Measurements from ENCODE around the gene STC2.
"Not testable (repeated sequence)": the region's sequence is repeated elsewhere in the genome, so short reads cannot be mapped to it uniquely, and the experiment has no call there.

STC2 gene

DNA sequence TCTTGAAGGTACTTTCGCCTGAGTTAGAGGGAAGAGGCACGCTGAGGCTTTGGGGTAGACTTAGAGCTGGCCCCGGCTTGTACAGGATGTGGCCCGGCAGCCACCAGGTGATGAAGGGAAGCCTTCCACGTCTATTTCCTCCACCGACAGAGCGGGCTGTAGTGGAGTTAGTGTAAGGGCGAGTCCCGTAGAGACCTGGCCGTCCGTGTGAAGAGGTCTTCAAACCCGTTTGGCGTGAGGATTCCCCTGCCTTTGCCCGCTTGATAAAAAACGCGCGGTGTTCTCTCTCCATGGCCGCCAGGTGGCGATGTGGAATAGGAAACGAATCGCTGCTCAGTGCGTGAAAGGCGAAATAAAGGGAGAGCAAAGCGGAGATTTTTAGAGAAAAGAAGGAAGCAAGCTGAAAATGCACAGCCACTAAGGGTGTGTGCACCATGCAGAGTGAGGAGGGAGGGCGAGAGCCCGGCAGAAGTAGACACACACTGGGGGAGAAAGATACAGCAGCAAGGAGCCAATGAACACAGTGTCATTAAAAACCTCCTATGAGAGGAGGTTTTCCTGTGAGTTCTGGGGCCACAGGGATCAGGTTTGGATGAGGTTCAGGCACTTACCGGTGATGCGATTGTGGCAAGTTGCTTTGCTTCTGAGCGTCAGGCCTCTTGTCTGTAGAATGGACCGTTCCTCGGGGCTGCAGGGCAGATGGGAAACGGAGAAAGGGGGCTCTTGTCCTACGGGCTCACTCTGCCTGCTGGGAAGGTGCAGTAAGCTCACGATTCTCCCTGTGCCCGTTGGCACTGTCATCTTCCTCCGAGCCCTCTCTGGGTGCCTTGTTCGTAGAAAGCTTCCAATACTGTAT is 34.2 kb downstream of the STC2 start:
- peak in 4 of 5 experiments; percentile 37 to 62 (median 48) for DNase-seq

DNA sequence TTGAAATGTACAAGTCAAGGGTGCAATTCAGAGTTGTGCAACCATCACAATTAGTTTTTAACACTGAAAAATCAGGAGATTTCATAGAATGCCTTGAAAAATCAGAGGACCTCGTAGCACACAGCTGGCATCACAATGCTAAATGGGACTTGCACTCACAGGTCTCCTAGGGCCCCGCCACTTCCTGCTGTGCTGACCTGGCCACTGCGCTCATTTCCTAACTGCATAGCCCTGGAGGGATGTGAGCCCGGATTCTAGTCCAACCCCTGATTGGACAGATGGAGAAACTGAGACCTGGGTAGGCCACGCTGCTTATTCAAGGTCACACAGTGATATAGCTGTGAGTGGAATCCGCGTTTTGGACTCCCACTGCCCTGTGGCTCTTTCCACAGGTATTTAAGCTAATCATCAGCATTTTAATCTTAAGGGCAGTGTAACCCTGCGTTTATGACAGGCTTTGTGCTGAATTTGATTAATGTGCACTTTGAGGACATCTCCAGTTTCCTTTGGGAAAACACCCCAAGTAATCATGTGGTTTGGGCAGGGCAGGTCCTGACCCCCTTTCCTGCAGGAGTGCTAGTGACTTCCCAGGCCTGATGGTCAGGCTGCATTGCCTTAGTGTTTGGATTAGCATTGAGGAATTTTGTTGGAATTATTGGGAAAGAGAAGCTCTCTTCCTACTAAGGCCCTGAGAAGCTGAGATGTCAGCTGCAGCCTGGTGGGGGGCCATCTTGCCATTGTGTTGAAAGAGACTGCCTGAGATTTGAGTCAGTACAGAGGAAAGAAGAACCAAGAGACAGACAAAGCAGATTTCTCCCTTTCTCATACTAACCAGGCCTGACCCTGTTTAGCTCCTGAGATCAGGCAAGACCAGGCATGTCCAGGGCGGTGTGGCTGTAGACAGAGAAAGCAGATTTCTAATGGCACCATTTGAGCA is 36.2 kb downstream of the STC2 start:
- no peak for DNase-seq

DNA sequence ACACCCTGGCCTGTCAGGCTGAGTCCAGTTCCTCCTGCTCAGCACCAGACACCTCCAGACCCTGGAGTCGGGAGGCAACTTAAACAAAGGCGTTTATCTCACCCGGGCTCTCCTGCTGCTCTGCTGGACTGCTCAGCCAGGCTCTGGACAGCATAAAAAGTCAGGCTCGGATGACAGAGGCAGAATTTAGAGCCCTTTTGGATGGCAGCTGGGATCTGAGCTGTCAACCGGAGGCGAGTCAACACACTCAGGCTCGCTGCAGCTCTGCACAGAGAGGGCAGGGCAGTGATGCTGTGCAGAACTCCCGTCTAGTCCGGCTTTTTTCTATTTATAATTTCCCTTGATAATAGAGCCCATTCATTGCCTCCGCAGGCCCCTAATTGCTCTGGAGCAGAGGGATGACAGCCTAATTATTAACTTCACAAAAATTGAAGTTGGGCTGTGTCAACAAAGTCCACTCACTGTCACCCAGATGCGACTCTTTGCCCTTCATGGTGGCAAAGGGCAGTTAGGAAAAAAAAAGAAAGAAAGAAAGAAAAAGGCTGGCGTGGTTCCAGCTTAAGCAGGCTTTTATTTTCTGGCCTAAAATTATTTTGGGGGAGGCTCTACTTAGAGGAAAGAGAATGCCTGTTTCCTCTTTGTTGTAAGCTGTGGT is 37.6 kb downstream of the STC2 start:
- no peak for DNase-seq

DNA sequence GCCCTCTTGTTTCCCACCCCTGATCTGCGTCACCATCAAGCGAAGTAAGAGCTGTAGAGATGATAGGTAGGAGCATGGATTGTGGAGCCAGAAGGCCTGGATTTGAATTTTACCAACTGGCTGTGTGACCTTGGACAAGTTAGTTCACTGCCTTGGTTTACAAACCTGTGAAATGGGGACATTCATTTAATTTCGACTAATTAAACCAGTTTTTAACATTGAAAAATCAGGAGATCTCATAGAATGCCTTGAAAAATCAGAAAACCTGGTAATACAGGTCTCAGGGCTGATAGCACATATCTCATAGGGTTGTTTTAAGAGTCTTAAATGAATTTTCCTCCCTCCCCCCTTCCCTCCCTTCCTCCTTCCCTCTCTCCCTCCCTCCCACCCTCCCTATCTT is 38.8 kb downstream of the STC2 start:
- no peak for DNase-seq

DNA sequence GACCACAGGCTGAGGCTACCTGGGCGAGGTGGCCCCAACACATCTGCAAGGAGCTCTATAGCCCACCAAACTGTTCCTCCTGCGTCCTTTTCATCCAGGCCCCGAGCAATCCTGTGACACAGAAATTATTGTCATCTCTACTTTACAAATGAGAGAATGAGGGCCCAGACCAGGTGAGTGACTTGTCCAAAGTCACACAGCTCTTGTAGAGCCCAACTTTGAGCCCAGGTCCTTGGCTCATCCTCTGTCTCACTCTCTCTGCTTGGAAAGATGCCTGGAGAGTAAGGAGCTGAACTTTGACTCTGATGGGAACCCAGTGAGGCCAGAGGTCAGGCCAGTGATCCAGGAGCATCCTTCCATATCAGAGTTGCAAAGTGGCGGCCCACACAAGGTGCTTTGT is 39.6 kb downstream of the STC2 start:
- DNase-seq = no peak

DNA sequence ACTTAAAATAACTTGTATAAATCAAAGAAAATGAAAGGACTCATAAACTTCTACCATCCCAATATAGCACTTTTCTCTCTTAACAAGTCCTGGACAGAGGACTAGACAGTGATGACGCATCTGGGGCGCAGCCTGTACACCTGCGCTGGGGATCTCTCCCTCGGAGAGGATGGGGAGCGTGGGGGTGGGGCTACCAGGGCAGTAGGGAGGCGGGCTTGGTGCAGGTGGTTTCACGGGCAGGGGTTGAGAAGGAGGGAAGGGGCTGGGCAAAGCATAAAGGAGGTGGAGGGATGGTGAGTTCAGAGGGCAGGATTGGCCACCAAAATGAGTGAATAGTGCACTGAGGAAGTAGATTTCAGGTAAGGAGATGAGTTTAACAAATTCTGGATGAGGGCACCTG is 41.1 kb downstream of the STC2 start:
- DNase-seq = no peak

DNA sequence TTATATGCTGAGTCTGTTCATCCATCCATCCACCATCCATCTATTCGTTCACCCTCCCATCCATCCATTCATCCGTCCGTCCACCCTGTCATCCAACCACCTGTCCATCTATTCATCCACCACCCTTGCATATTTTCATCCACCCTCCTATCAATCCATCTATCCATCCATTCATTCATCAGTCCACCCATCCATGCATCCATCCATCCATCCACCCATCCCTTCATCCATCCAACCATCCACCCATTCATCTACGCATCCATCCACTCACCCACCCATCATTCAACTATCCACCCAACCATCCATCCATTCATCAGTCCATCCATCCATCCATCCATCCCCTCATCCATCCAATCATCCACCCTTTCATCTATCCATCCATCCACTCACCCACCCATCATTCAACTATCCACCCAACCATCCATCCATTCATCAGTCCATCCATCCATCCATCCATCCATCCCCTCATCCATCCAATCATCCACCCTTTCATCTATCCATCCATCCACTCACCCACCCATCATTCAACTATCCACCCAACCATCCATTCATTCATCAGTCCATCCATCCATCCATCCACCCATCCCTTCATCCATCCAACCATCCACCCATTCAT is 43.8 kb downstream of the STC2 start:
- not testable (repeated sequence) for DNase-seq

DNA sequence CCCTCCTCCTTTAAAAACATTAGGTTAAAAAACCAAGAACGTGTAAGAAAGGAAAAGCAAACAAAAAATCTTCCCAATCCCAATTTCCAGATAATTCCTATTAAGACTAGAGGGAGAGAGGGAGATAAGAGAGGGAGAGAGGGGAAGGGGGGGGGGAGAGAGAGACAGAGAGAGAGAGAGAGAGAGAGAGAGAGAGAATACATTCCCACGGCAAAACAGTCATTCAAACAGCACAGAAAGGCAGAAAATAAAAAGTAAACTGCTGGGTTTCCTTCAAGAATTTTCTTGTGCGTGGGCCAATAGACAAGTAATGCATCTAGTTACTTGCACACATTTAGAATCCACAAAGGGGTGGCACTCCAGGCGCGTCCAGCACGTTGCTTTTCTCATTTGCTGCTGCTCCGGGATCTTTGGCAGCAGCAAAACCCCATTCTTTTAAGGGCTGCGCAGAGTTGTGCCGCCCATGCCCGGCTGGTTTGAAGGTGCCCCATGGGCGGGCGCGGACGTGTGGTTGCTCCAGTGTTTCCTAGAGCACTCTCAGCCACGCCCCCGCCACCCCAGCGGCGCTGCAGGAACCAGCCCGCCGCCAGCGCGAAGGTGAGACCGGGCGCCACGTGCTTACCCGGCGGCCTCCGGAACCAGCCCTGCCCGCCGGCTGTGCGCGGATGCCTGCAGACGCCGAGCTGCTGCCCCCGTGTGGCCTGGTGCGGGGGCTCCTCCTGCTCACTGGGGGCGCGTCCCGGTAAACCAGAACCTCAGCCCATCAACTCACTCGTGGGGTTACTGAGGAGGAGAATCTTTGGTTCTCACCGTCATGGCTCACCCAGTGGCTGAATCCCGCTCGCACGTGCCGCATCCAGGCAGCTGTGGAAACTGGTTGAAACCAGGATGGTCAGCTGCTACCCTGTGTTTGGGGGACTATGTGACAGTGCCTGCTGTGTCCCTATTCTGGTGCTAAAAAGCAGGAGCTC is 44.6 kb downstream of the STC2 start:
- DNase-seq = peak in 4 of 5 experiments; percentile 8 to 78 (median 44)

DNA sequence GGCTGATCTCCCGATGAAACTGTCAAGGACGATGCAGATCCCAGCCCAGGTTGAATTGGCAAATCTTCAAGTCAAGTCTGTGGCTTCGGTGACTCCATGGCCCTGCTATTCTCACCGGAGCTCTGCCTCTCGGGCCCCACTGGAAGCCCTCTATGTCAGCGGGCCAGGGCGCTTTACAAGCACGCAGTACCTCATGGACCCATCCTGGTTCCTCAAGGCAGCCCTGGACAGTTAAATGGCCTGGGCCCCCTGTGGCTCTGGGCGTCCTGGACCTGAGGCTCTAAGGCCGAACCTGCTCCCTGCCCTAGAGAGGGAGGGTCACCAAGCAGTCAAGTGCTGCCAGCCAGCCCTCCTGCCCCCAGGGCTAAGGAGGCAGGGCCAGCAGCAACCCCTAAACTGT is 45.3 kb downstream of the STC2 start:
- no peak for DNase-seq

DNA sequence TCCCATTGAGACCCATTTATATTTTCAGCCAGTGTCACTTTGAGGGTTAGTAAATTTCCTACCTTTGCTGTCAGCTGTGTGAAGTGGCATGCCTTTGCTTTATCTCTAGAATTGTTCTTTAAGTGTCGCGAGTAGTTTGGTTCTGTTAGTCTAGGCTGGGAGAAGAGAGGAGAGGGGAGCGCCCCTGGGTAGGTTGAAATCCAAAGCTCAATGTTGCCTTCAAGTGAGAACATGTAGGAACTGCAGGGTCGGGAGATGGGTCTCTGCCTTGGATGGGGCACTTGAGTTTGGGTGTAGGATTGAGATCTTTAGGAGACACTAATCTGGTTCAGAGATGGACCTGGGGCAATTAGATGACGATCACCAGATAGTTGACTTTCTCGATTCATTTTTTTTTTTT is 46.3 kb downstream of the STC2 start:
- DNase-seq = no peak

DNA sequence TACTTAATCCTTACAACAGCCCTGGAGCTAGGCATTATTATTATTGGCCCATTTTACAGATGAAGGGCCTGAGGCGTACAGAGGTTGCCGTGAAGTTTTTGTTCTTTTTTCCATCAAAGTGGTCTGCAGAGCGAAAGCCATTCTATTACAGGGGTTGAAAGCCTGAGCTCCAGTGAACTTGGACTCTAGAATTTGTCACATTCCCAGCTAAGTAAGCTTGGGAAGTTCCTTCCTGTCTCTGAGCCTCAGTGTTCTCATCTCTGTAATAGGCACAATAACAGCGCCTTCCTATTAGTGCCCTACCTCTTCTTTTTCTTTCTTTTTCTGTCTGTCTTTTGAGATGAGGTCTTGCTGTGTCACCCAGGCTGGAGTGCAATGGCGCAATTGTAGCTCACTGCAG is 49.0 kb downstream of the STC2 start:
- no peak for DNase-seq

DNA sequence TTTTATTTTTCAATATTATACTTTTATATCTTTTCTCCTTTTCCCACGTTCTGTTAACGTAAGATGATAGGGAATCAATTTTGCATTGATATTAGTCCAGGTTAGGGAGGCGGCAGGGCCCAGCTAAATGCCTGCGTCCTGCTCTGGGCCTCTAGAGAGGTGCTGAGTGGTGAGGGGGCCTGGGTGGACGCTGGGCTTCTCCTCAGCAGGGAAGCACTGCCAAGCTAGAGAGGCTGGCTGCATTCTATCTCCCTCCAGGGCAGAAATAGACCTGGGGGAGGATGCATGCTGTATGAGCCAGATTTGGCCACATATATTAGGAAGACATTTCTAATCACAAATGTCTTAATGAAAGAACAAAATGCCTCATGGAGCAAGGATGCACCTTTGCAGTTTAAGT is 49.6 kb downstream of the STC2 start:
- no peak for DNase-seq

DNA sequence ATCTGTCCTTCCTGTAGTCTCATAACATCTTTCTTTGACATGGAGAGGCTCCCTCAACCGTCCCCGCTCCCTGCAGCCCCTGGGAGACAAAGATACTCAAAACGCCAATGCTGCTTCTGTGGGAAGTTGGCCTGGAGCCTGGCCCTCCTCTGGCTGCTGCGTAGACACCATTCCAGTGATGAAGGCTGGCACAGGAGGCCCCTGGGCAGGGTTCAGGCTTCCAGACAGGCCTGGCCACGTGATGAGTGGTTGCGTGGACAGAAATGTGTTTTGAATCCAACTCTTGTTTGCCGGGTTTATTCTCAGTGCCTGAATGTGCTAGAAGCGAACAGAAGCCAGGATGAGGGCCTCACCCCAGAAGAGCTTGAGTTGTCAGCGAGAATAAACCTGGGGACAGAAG is 50.0 kb downstream of the STC2 start:
- DNase-seq = no peak

DNA sequence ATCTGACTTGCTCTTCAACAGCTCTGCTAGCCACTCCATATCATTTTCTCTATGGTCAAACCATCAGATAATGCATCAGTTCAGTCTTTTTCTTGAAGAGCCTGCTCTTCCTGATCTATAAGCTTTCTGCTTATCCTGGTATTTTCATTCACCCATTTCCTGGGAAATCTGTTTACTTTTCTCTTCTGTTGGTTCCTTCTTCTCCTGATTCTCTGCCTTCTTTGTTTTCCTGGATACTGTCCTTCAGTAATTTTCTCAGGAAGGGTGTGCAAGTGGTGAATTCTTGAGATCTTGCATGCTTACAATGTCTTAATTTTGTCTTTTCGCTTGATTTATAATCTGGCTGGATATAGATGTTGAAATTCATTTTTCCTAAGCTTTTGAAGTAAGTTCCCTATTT is 53.4 kb downstream of the STC2 start:
- DNase-seq = no peak

DNA sequence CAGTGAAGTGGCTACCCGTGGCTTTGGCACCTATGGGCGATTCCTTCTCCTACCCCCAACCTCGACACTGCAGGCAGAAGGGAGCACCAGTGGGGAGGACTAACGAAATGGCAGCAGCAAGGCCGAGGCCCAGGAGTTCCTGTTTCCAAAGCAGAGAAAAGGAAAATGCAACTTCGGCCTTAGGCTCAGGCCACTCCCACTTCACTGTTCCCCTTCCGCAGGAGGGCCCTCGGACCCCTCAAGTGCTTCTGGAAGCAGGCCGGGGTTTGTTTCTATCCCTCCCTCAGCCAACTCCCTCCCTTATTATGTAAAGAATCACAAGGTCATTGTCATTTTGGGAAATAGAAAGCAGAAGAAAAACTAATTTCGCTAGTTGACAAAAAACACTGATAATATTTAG is 56.8 kb downstream of the STC2 start:
- no peak for DNase-seq

DNA sequence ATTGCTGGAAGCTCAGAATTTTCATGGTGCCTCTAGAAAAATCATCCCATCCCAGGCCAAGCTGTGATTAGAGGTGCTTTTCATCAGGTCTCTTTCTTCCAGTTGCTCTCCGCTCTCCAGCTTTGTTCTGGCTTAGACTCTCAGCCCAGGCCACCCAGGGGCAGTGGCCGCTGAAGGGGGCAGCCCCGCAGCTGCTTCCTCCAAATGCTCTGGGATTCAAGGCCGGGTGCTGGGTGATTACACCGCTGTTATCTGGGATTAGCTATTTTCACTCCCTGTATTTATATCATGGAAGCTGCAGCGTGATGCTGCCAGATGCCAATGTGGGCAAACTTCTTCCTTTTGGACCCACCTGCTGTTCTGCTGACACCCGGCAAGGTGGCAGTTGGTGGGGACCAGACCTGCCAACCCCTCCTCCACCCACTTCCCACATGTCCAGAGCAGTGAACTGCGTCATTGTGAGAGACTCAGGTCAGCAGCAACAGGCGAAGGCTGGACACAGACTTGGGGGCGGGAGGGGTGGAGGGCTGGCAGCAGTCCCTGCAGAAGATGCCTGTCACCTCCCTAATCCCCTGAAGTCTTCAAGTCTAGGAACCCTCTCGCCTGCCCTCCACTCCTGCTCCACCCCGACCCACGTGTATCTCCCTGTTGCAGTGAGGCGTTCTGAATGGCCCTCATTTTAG is 59.3 kb downstream of the STC2 start:
- DNase-seq = no peak

DNA sequence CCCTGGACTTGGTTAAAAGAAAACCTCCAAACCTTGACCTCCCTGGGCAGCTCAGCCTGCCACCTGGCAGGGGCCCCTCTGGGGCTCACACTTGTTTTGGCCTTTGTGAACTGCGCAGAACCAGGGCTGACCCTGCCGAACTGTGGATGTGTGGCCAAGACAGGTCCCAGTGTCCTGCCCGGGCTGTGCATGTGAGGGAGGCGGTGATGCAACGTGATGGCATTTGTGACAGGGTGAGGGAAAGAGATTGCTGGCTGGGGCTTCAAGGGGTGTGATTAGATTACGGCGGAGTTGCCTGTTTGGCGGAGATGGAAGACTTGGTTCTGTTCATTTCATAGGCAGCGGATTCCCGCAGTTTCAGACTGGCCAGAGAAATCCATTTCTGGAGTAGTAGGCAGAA is 62.8 kb downstream of the STC2 start:
- no peak for DNase-seq
